Measurements from ENCODE around the gene PRAME.
"Not testable (repeated sequence)": the region's sequence is repeated elsewhere in the genome, so short reads cannot be mapped to it uniquely, and the experiment has no call there.

Gene PRAME

GRCh38 chr22:22515890-22516289 is 43.2 kb downstream of the PRAME start:
- no peak for TF ChIP-seq CTCF (IDR thresholded peaks at IDR 0.05; ENCODE audit: low read depth, low read length)
- H3K4me3 ChIP-seq (ENCODE audit: low read depth, low read length): no peak overlapping the region
- H3K36me3 ChIP-seq: no peaks in the 10 kb centered on the region
- H3K9me3 ChIP-seq: no peaks in the 10 kb centered on the region
- H3K27me3 ChIP-seq: peaks cover 25% of the 10 kb centered on the region
- DNase-seq: no peak
- H3K4me1 ChIP-seq: no peaks in the 10 kb centered on the region

GRCh38 chr22:22514431-22514830 is 44.6 kb downstream of the PRAME start:
- H3K36me3 ChIP-seq; H3K4me1 ChIP-seq; DNase-seq; H3K4me3 ChIP-seq (ENCODE audit: low read depth, low read length); H3K9me3 ChIP-seq: not testable (repeated sequence)
- H3K27me3 ChIP-seq: peaks cover 21% of the 10 kb centered on the region

- TF ChIP-seq CTCF (IDR thresholded peaks at IDR 0.05; ENCODE audit: low read depth, low read length): no peak
- H3K27me3 ChIP-seq: peaks cover 21% of the 10 kb centered on the region
- H3K36me3 ChIP-seq: no peaks in the 10 kb centered on the region
- DNase-seq: no peak
- H3K4me3 ChIP-seq (ENCODE audit: low read depth, low read length): no peak overlapping the region
- H3K4me1 ChIP-seq: no peaks in the 10 kb centered on the region
- no peaks in the 10 kb centered on the region for H3K9me3 ChIP-seq
Observed at GRCh38 chr22:22513619-22514018, 45.4 kb downstream of the PRAME start.

GRCh38 chr22:22512951-22513350 is 46.1 kb downstream of the PRAME start:
- peaks cover 21% of the 10 kb centered on the region for H3K27me3 ChIP-seq

GRCh38 chr22:22510833-22511232 is 48.2 kb downstream of the PRAME start:
- not testable (repeated sequence) for H3K4me1 ChIP-seq; H3K4me3 ChIP-seq (ENCODE audit: low read depth, low read length); DNase-seq; H3K36me3 ChIP-seq; H3K9me3 ChIP-seq
- H3K27me3 ChIP-seq: peaks cover 21% of the 10 kb centered on the region

More at GRCh38 chr22:22512951-22513350, 46.1 kb downstream of the PRAME start:
- no peak overlapping the region for H3K4me3 ChIP-seq (ENCODE audit: low read depth, low read length)
- TF ChIP-seq CTCF (IDR thresholded peaks at IDR 0.05; ENCODE audit: low read depth, low read length): no peak
- H3K36me3 ChIP-seq: no peaks in the 10 kb centered on the region
- no peaks in the 10 kb centered on the region for H3K9me3 ChIP-seq
- no peaks in the 10 kb centered on the region for H3K4me1 ChIP-seq
- DNase-seq: no peak

- H3K4me1 ChIP-seq; H3K36me3 ChIP-seq; H3K9me3 ChIP-seq; DNase-seq; H3K4me3 ChIP-seq (ENCODE audit: low read depth, low read length): not testable (repeated sequence)
- peaks cover 21% of the 10 kb centered on the region for H3K27me3 ChIP-seq
Observed at GRCh38 chr22:22509912-22510311, 49.2 kb downstream of the PRAME start.

- peak; percentile 70 for TF ChIP-seq CTCF (IDR thresholded peaks at IDR 0.05; ENCODE audit: low read depth, low read length)
- Histone ChIP-seq H3K27me3 (peaks cover 14% of the 10 kb centered on the region), H3K9me3 (no peaks in the 10 kb centered on the region), H3K36me3 (no peaks in the 10 kb centered on the region), H3K4me3 (ENCODE audit: low read depth, low read length) (peak within 1 kb of the TSS; percentile 84), H3K4me1 (peaks cover 4% of the 10 kb centered on the region; the same call in 1 of the 2 replicates)
- peak; percentile 93 for DNase-seq
Observed at GRCh38 chr22:22508274-22509176, 50.5 kb downstream of the PRAME start, which contains the start of gene ZNF280B. Gene ZNF280B (minus strand): TSS chr22:22508742. CDS start chr22:22489398, 19,344 bp downstream.
